Fibroblast of villous mesenchyme (primary cell): ENCODE results near the gene SLFNL1. TPM values are rescaled to one million over a fixed set of nuclear protein-coding genes. Genes with fewer than 3 reads are reported as not detected.
A peak's percentile ranks its signal among the peaks of the same experiment; 100 is the strongest.

Source experiments
- DNase-seq: peaks from one replicate; pipeline ENCODE4 v3.0.0-alpha.2; 2010; ENCODE audit warnings: low read depth
- H3K4me3 ChIP-seq: 2 replicates; pipeline ENCODE4 v1.5.1; 2011; ENCODE audit warnings: low read depth, mild to moderate bottlenecking, low read length
- CTCF ChIP-seq: IDR thresholded peaks from 2 replicates; pipeline ENCODE4 v1.5.1; 2012; ENCODE audit warnings: low read depth, mild to moderate bottlenecking, low read length; ENCODE audit not compliant: insufficient read depth
- total RNA-seq: library from RNA; depleted of rRNA; stranded (reverse); fragments of >200 nt; gene quantifications from 2 replicates; pipeline ENCODE4 v1.2.3, GENCODE V29; 2012

The SLFNL1 gene
- total RNA-seq, 1 donor: under 0.01 TPM

GRCh38 chr1:40985161-40985560, 36.4 kb downstream of the SLFNL1 start:
- no peak overlapping the region for H3K4me3 ChIP-seq
- TF ChIP-seq CTCF: no peak
- no peak for DNase-seq

- DNase-seq: no peak
- TF ChIP-seq CTCF: no peak
- H3K4me3 ChIP-seq: no peak overlapping the region
Measured at GRCh38 chr1:40984531-40984930, 37.0 kb downstream of the SLFNL1 start.

GRCh38 chr1:40984066-40984465, 37.5 kb downstream of the SLFNL1 start:
- TF ChIP-seq CTCF: no peak
- no peak overlapping the region for H3K4me3 ChIP-seq
- DNase-seq: no peak

GRCh38 chr1:40983286-40983685, 38.2 kb downstream of the SLFNL1 start:
- H3K4me3 ChIP-seq: no peak overlapping the region
- no peak for DNase-seq
- TF ChIP-seq CTCF: no peak

GRCh38 chr1:40982721-40983120, 38.8 kb downstream of the SLFNL1 start:
- H3K4me3 ChIP-seq: no peak overlapping the region
- no peak for DNase-seq
- TF ChIP-seq CTCF: no peak

- DNase-seq: peak; percentile 29
- peak overlapping the region; percentile 77 for H3K4me3 ChIP-seq
- TF ChIP-seq CTCF: no peak
Measured at GRCh38 chr1:40981691-40982448, 39.7 kb downstream of the SLFNL1 start.
